Effector memory CD8-positive, alpha-beta T cell (primary cell): ENCODE results near the gene PHACTR1.

Experiments used
- ATAC-seq: fragments of 150-1000 bp; cut with Tn5 transposase; replicated peaks from 2 replicates; pipeline ENCODE4 v1.10.0; 2021; ENCODE audit warnings: mild to moderate bottlenecking, moderate library complexity
- DNase-seq, 3 experiments: peaks; one replicate each; pipeline ENCODE4 v3.0.0; 2021
- H3K27ac Mint-ChIP-seq, 2 donors: one replicate each; pipeline ENCODE4 v1.8.0; 2022; ENCODE audit warnings: mild to moderate bottlenecking in 2 of 2, mixed read lengths in 2 of 2, moderate library complexity in 2 of 2
- H3K27me3 Mint-ChIP-seq, 2 donors: one replicate each; pipeline ENCODE4 v1.8.0; 2022; ENCODE audit warnings: mixed read lengths in 2 of 2
- H3K36me3 Mint-ChIP-seq: one replicate; pipeline ENCODE4 v1.8.0; 2022; ENCODE audit warnings: mild to moderate bottlenecking, moderate library complexity, mixed read lengths; ENCODE audit not compliant: insufficient read depth
- H3K4me1 Mint-ChIP-seq, 2 donors: one replicate each; pipeline ENCODE4 v1.8.0; 2022; ENCODE audit warnings: low read depth in 2 of 2, mixed read lengths in 2 of 2
- H3K4me3 Mint-ChIP-seq, 2 donors: one replicate each; pipeline ENCODE4 v1.8.0; 2022; ENCODE audit warnings: mild to moderate bottlenecking in 2 of 2, mixed read lengths in 2 of 2, moderate library complexity in 2 of 2
- H3K9me3 Mint-ChIP-seq, 2 donors: one replicate each; pipeline ENCODE4 v1.8.0; 2022; ENCODE audit warnings: mixed read lengths in 2 of 2

Gene PHACTR1

GRCh38 chr6:12891595-12891994 is 175.0 kb downstream of the PHACTR1 start:
- no peak for DNase-seq
- Mint-ChIP-seq H3K9me3 (no peaks in the 10 kb centered on the region), H3K4me1 (no peaks in the 10 kb centered on the region), H3K4me3 (no peak overlapping the region), H3K27me3 (peaks cover 29 to 44% of the 10 kb centered on the region in 2 donors), H3K36me3 (no peaks in the 10 kb centered on the region), H3K27ac (no peak overlapping the region)
- ATAC-seq, result no peak

DNA sequence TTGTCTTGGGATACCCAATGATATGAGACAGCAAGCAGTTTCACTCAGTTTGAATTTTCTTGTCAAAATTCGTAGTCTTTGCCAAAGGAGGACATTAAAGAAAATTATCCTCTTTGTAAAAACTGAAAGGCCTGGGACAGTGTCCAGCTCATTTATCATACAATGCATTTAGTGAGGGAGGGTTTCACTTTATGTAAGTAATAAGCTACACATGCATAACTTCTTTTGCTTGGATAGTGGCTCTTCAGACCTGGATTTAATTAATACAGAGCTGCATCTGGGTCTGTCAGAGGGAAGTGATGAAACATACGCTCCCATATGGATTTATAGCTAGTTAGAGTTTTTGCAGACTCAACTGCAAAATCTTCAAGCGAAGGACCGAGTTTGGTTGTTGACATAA is 175.6 kb downstream of the PHACTR1 start:
- Mint-ChIP-seq H3K27ac (no peak overlapping the region), H3K9me3 (no peaks in the 10 kb centered on the region), H3K27me3 (peaks cover 29 to 44% of the 10 kb centered on the region in 2 donors), H3K36me3 (no peaks in the 10 kb centered on the region), H3K4me3 (no peak overlapping the region), H3K4me1 (no peaks in the 10 kb centered on the region)
- DNase-seq (no peak), ATAC-seq (no peak)

DNA sequence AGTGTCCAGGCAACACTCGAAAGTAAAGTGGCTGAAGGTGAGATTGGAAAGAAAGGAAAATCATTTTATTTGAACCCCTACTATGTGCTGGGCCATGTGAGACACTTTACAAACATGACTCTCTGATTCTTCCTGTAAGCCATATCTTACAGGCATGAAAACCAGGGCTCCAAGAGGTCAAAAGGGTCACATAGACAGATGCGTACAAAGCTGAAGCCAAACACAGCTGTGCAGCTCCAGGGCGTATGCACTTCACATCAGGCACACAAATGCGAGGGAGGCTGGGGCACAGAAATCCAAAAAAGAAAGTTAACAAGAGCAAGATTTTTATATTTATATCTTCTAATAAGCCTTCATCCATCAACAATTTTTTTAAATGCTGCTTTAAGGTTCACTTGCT is 176.5 kb downstream of the PHACTR1 start:
- Mint-ChIP-seq H3K4me3 (no peak overlapping the region), H3K27ac (no peak overlapping the region), H3K36me3 (no peaks in the 10 kb centered on the region), H3K27me3 (peaks cover 31 to 44% of the 10 kb centered on the region in 2 donors), H3K9me3 (no peaks in the 10 kb centered on the region), H3K4me1 (no peaks in the 10 kb centered on the region)
- no peak for ATAC-seq
- DNase-seq, result no peak

DNA sequence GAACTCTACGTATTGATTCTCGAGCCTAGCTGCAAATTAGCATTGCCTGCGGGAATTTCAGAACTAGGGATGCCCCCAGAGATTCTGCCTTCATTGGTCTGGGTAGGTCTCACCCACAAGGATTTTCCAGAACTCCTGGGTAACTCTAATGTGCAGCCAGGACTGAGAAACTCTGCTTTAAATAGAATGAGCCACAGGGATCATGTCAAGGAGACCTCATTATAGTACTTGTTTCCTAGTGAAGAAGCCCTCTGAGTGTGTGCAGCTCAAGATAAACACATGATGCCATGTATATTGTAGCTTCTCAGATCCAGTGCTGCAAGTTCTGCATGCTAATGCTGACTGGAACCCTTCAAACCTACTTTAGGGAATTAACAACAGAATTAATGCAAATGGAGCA is 179.2 kb downstream of the PHACTR1 start:
- no peak for DNase-seq
- H3K4me3 Mint-ChIP-seq, result no peak overlapping the region
- no peaks in the 10 kb centered on the region for H3K9me3 Mint-ChIP-seq

GRCh38 chr6:12896208-12896733 is 179.7 kb downstream of the PHACTR1 start:
- no peaks in the 10 kb centered on the region for H3K4me1 Mint-ChIP-seq
- H3K27ac Mint-ChIP-seq, result no peak overlapping the region
- H3K9me3 Mint-ChIP-seq, result no peaks in the 10 kb centered on the region
- no peak for ATAC-seq
- DNase-seq, result no peak
- no peaks in the 10 kb centered on the region for H3K36me3 Mint-ChIP-seq
- peaks cover 39 to 56% of the 10 kb centered on the region in 2 donors for H3K27me3 Mint-ChIP-seq
- no peak overlapping the region for H3K4me3 Mint-ChIP-seq

More for the DNA sequence above, 179.2 kb downstream of the PHACTR1 start:
- Mint-ChIP-seq H3K36me3 (no peaks in the 10 kb centered on the region), H3K27ac (no peak overlapping the region), H3K27me3 (peaks cover 33 to 50% of the 10 kb centered on the region in 2 donors), H3K4me1 (no peaks in the 10 kb centered on the region)
- ATAC-seq, result no peak

GRCh38 chr6:12898603-12899002 is 182.0 kb downstream of the PHACTR1 start:
- peaks cover 48 to 54% of the 10 kb centered on the region in 2 donors for H3K27me3 Mint-ChIP-seq
- DNase-seq (no peak), ATAC-seq (no peak)
- H3K9me3 Mint-ChIP-seq, result no peaks in the 10 kb centered on the region
- H3K27ac Mint-ChIP-seq, result no peak overlapping the region
- no peak overlapping the region for H3K4me3 Mint-ChIP-seq
- H3K36me3 Mint-ChIP-seq, result no peaks in the 10 kb centered on the region
- no peaks in the 10 kb centered on the region for H3K4me1 Mint-ChIP-seq

DNA sequence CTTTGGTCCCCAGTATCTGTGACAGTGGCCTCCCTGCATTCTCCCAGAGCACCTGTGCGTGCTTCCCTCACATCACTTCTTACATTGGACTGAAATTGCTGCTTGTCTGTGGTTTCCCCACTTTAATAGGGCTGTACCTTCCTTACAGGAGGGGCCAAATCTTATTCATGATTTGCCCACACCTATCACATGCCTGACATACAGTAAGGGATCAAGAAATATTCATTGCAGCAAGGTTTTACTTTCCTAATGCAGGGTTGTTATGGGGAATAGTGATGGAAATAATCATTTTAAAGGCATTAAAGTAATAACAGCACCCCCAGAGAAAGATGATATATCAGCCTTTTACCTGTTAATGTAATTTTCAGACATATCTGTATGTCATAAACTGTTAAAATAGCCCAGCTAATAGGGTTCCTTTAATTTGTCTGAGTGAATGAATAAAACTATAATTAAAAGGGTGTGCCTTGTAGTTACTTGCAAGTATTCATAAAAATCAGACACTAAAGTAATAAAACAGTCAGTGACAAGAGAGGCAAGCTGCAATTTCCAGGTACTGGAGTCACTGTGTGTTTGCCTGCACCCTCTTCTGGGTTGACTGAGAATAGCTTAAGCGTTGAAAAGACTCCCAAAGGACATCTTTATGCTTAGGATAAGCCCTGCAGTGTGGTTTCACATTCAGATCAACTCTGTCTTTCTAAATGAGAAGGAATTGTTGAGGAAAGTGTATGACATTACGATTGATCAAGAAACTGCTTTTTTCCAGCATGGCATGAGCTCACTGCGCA is 182.7 kb downstream of the PHACTR1 start:
- ATAC-seq, result no peak

DNA sequence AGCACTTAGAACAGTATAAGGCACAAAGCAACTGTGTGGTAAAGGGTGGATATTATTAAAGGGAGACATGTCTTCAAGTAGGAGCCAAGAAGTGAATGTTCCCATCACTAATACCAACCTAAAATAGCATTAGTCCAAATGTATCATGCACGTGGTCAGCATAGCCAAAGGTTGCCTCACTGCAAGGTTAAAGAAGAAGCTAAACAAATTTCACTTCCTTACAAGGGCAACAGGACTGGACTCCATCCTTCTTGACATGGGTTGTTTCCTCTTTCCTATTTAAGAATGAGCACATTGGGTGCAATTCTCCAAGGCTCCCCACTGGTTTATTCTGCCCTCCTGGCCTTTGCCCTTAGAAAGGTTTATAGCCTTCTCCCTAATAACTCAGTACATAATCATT is 186.7 kb downstream of the PHACTR1 start:
- H3K27ac Mint-ChIP-seq, result no peak overlapping the region
- ATAC-seq (no peak), DNase-seq (no peak)
- no peaks in the 10 kb centered on the region for H3K9me3 Mint-ChIP-seq
- no peak overlapping the region for H3K4me3 Mint-ChIP-seq
- H3K36me3 Mint-ChIP-seq, result no peaks in the 10 kb centered on the region
- no peaks in the 10 kb centered on the region for H3K4me1 Mint-ChIP-seq
- peaks cover 33 to 54% of the 10 kb centered on the region in 2 donors for H3K27me3 Mint-ChIP-seq

More for the DNA sequence above, 182.7 kb downstream of the PHACTR1 start:
- no peaks in the 10 kb centered on the region for H3K9me3 Mint-ChIP-seq
- no peak overlapping the region for H3K4me3 Mint-ChIP-seq
- no peak overlapping the region for H3K27ac Mint-ChIP-seq
- H3K27me3 Mint-ChIP-seq, result peaks cover 48 to 54% of the 10 kb centered on the region in 2 donors
- H3K4me1 Mint-ChIP-seq, result no peaks in the 10 kb centered on the region
- no peaks in the 10 kb centered on the region for H3K36me3 Mint-ChIP-seq
- no peak for DNase-seq

DNA sequence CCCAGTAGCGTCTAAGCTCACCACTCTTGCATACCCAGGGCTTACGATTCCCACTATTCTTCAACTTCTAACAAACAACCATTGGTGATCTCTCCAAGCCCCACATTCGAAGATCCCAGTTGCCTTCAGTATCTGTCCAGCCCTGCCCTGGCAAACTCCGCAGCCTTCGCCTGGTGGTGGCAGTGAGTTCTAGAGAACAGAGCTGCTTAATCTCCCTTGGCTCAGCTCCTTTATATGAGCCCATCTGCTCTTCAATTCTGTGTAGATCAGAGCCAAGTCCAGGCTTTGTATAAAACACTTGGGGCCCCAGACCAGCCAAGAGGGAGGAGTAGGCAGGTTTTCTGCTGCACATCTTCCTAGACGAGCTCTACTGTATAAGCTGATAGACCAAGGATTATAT is 193.3 kb downstream of the PHACTR1 start:
- Mint-ChIP-seq H3K4me1 (no peaks in the 10 kb centered on the region), H3K27me3 (peaks cover 28 to 32% of the 10 kb centered on the region in 2 donors), H3K27ac (no peak overlapping the region)

DNA sequence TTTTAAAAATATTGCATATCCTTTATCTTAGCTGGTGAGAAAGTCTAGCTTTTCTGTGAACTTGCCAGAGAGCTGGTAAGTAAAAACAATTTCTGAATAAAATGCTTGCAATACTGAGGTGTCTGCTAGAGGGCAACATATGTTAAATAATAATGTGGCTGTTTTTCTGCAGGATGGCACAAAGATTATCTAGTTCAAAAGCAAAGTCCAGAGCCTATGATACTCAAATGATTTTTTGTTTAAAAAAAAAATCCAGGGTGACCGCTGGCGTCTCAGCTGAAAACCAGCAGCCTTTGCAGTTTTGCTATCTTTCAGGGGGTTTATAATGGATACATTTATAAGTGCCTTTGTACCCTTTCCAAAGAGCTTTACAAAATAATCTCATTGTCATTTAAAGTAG is 194.9 kb downstream of the PHACTR1 start:
- H3K4me3 Mint-ChIP-seq, result no peak overlapping the region
- no peak for ATAC-seq
- no peak overlapping the region for H3K27ac Mint-ChIP-seq
- no peaks in the 10 kb centered on the region for H3K36me3 Mint-ChIP-seq
- no peak for DNase-seq
- no peaks in the 10 kb centered on the region for H3K9me3 Mint-ChIP-seq
- no peaks in the 10 kb centered on the region for H3K4me1 Mint-ChIP-seq
- H3K27me3 Mint-ChIP-seq, result peaks cover 27 to 36% of the 10 kb centered on the region in 2 donors

More for the DNA sequence above, 193.3 kb downstream of the PHACTR1 start:
- Mint-ChIP-seq H3K36me3 (no peaks in the 10 kb centered on the region), H3K4me3 (no peak overlapping the region), H3K9me3 (no peaks in the 10 kb centered on the region)
- ATAC-seq (no peak), DNase-seq (no peak)

- Mint-ChIP-seq H3K4me3 (no peak overlapping the region), H3K27ac (no peak overlapping the region), H3K4me1 (no peaks in the 10 kb centered on the region), H3K27me3 (peaks cover 35 to 44% of the 10 kb centered on the region in 2 donors), H3K36me3 (no peaks in the 10 kb centered on the region), H3K9me3 (no peaks in the 10 kb centered on the region)
- no peak for ATAC-seq
- no peak for DNase-seq
Measured at GRCh38 chr6:12913201-12913600, 196.6 kb downstream of the PHACTR1 start.

DNA sequence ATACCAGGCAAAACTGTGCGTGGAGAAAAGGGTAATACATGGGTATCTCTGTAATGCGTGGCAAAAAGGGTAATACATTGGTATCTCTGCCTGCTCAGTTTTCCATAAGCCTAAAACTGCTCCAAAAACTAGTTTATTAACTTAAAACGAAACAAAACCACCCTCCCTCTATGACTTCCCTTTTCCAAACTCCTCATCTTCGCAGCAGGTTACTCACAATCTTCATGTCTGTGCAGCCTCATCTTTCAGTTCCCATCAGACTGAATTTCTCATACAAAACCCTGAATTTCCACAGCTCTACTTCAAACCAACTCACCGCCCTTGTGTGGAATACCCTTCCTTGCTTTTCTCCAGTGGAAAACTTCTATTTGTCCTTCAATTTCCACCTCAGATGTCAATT is 199.4 kb downstream of the PHACTR1 start:
- no peaks in the 10 kb centered on the region for H3K4me1 Mint-ChIP-seq

GRCh38 chr6:12916420-12917136 is 200.0 kb downstream of the PHACTR1 start:
- no peaks in the 10 kb centered on the region for H3K4me1 Mint-ChIP-seq

More for the DNA sequence above, 199.4 kb downstream of the PHACTR1 start:
- Mint-ChIP-seq H3K27me3 (peaks cover 41 to 45% of the 10 kb centered on the region in 2 donors), H3K9me3 (no peaks in the 10 kb centered on the region), H3K4me3 (no peak overlapping the region), H3K27ac (no peak overlapping the region), H3K36me3 (no peaks in the 10 kb centered on the region)
- ATAC-seq, result no peak
- no peak for DNase-seq

DNA sequence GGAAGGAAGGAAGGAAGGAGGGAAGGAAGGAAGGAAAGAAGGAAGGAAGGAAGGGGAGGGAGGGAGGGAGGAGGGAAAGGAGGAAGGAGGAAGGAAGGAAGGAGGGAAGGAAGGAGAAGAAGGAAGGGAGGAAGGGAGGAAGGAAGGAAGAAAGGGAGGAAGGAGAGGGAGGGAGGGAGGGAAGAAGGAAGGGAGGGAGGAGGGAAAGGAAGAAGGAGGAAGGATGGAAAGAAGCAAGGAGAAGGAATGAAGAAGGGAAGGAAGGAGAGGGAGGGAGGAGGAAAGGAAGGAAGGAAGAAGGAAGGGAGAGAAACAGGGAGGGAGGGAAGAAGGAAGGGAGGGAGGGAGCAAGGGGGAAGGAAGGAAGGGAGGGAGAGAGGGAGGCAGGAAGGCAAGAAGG is 204.9 kb downstream of the PHACTR1 start:
- H3K9me3 Mint-ChIP-seq, result no peaks in the 10 kb centered on the region
- ATAC-seq (no peak), DNase-seq (no peak)
- H3K27me3 Mint-ChIP-seq, result peaks cover 34 to 36% of the 10 kb centered on the region in 2 donors
- no peak overlapping the region for H3K27ac Mint-ChIP-seq
- peaks cover 2% of the 10 kb centered on the region for H3K36me3 Mint-ChIP-seq
- H3K4me3 Mint-ChIP-seq, result no peak overlapping the region
- no peaks in the 10 kb centered on the region for H3K4me1 Mint-ChIP-seq

More at GRCh38 chr6:12916420-12917136, 200.0 kb downstream of the PHACTR1 start:
- Mint-ChIP-seq H3K36me3 (peaks cover 2% of the 10 kb centered on the region), H3K9me3 (no peaks in the 10 kb centered on the region), H3K27ac (no peak overlapping the region), H3K27me3 (peaks cover 46 to 50% of the 10 kb centered on the region in 2 donors), H3K4me3 (no peak overlapping the region)
- DNase-seq (no peak), ATAC-seq (no peak)
